Vagina (tissue), 2 donors: ENCODE data around the gene PTPN3. TPM values are rescaled to one million over a fixed set of nuclear protein-coding genes. Genes with fewer than 3 reads are reported as not detected.

Experiments
- DNase-seq, 2 donors: peaks; one replicate each; pipeline ENCODE4 v3.0.0-alpha.2; 2017; ENCODE audit errors: extremely low spot score in 2 of 2
- H3K27ac ChIP-seq: fragments of 200-600 bp; sonication (generic); one replicate; pipeline ENCODE4 v1.5.1; 2019
- H3K27me3 ChIP-seq: fragments of 200-600 bp; sonication (generic); one replicate; pipeline ENCODE4 v1.5.1; 2019
- H3K36me3 ChIP-seq, 2 donors: fragments of 200-600 bp; sonication (generic); one replicate each; pipeline ENCODE4 v1.5.1; 2017 to 2019
- H3K4me1 ChIP-seq: fragments of 200-600 bp; sonication (generic); one replicate; pipeline ENCODE4 v1.5.1; 2019
- H3K4me3 ChIP-seq, 2 donors: fragments of 200-600 bp; sonication (generic); 1 replicate in 1 of 2; 2 replicates in 1 of 2; pipeline ENCODE4 v1.5.1; 2016 to 2019
- H3K9me3 ChIP-seq: fragments of 200-600 bp; sonication (generic); one replicate; pipeline ENCODE4 v1.5.1; 2019
- POLR2A ChIP-seq, 2 donors: fragments of 450-650 bp; IDR thresholded peaks; one replicate each; pipeline ENCODE4 v1.6.1; 2017; ENCODE audit warnings: antibody characterized with exemption in 2 of 2, mild to moderate bottlenecking in 2 of 2, moderate library complexity in 2 of 2
- POLR2AphosphoS5 ChIP-seq, 2 donors: sonication (generic); formaldehyde crosslinking; IDR thresholded peaks; one replicate each; pipeline ENCODE4 v1.9.0; 2017; ENCODE audit warnings: antibody characterized with exemption in 2 of 2, mild to moderate bottlenecking in 2 of 2, low read depth in 1 of 2; ENCODE audit not compliant: insufficient read depth in 1 of 2
- intact Hi-C: fragments of 100-400 bp; cut with DNase I; formaldehyde crosslinking; loops from one replicate; pipeline ENCODE4 v1.15.1; 2023
- total RNA-seq: library from RNA; depleted of rRNA; stranded (reverse); fragments of >200 nt; gene quantifications from one replicate; pipeline ENCODE4 v1.2.3, GENCODE V29; 2016
- TF ChIP-seq, protein P1 (sequence below), 3 experiments: fragments of 450-650 bp in 2 of 3; fragments of 200-600 bp in 1 of 3; sonication (generic) in 1 of 3; IDR thresholded peaks; one replicate each; pipeline ENCODE4 v1.5.1; 2017 to 2019; ENCODE audit warnings: antibody characterized with exemption in 3 of 3, mild to moderate bottlenecking in 2 of 3, moderate library complexity in 2 of 3

PTPN3 gene
- total RNA-seq, 1 donor from 2014 or later: 15.5 TPM

DNA sequence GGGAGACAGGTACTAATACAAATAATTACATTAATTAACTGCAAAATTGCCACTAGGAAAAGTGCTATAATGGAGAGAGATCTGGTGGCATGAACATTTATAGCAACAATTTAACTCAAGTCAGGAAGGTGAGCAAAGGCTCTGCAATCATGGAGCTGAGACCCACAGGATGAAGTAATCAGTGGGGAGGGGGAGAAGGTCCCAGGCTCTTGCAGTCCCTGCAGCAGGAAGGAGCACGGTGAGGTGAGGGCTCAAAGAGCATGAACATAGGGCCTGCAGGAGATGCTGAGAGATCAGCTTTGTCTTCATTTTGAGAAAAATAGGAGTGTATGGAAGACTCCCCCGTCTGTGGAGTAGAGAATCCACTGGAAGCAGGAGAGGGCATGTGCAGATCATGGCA is 6.5 kb downstream of the PTPN3 start:
- intact Hi-C loops: no loop called here
- no peak for DNase-seq
- Histone ChIP-seq H3K9me3 (no peaks in the 10 kb centered on the region), H3K4me3 (no peak overlapping the region), H3K36me3 (no peaks in the 10 kb centered on the region), H3K27ac (no peak overlapping the region), H3K4me1 (no peaks in the 10 kb centered on the region), H3K27me3 (no peaks in the 10 kb centered on the region)
- TF ChIP-seq POLR2A (IDR thresholded peaks at IDR 0.05): no peak
- TF ChIP-seq POLR2AphosphoS5 (IDR thresholded peaks at IDR 0.05; ENCODE audit: insufficient read depth in 1 of 2, low read depth in 1 of 2): no peak
- TF ChIP-seq, protein P1, sequence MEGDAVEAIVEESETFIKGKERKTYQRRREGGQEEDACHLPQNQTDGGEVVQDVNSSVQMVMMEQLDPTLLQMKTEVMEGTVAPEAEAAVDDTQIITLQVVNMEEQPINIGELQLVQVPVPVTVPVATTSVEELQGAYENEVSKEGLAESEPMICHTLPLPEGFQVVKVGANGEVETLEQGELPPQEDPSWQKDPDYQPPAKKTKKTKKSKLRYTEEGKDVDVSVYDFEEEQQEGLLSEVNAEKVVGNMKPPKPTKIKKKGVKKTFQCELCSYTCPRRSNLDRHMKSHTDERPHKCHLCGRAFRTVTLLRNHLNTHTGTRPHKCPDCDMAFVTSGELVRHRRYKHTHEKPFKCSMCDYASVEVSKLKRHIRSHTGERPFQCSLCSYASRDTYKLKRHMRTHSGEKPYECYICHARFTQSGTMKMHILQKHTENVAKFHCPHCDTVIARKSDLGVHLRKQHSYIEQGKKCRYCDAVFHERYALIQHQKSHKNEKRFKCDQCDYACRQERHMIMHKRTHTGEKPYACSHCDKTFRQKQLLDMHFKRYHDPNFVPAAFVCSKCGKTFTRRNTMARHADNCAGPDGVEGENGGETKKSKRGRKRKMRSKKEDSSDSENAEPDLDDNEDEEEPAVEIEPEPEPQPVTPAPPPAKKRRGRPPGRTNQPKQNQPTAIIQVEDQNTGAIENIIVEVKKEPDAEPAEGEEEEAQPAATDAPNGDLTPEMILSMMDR (IDR thresholded peaks at IDR 0.05): no peak

- H3K4me3 ChIP-seq: no peak overlapping the region
- H3K27me3 ChIP-seq: no peaks in the 10 kb centered on the region
- no peaks in the 10 kb centered on the region for H3K9me3 ChIP-seq
- DNase-seq: no peak
- no peaks in the 10 kb centered on the region for H3K4me1 ChIP-seq
- intact Hi-C loops: no loop called here
- TF ChIP-seq POLR2AphosphoS5 (IDR thresholded peaks at IDR 0.05; ENCODE audit: insufficient read depth in 1 of 2, low read depth in 1 of 2): no peak
- TF ChIP-seq POLR2A (IDR thresholded peaks at IDR 0.05): no peak
- TF ChIP-seq, protein P1 (IDR thresholded peaks at IDR 0.05): no peak
- H3K27ac ChIP-seq: no peak overlapping the region
- no peaks in the 10 kb centered on the region for H3K36me3 ChIP-seq
These were observed 9.2 kb downstream of the PTPN3 start for GRCh38 chr9:109488791-109489492.

DNA sequence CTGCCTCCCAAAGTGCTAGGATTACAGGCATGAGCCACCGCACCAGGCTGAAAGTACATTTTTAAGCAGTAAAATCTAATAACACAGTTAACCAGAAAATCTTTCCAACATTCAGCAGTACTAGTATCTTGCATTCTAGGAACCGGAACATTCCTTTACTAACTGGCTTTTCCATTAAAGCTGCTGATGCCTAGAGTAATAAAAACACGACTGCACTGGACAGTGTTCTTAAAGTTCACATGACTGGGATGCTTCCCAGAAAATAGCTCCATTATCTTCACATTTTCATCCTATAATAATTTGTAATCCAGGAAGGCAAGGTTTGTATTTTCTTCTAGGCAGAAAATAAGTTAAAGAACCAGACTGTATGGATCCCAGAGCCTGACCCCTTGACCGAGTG is 9.8 kb downstream of the PTPN3 start:
- intact Hi-C loops: no loop called here
- no peak overlapping the region for H3K27ac ChIP-seq
- no peaks in the 10 kb centered on the region for H3K4me1 ChIP-seq

GRCh38 chr9:109487247-109487646 is 10.9 kb downstream of the PTPN3 start:
- Histone ChIP-seq H3K4me3 (no peak overlapping the region), H3K27ac (no peak overlapping the region), H3K36me3 (no peaks in the 10 kb centered on the region), H3K27me3 (no peaks in the 10 kb centered on the region), H3K9me3 (no peaks in the 10 kb centered on the region), H3K4me1 (no peaks in the 10 kb centered on the region)
- TF ChIP-seq POLR2A (IDR thresholded peaks at IDR 0.05) (no peak), POLR2AphosphoS5 (IDR thresholded peaks at IDR 0.05; ENCODE audit: insufficient read depth in 1 of 2, low read depth in 1 of 2) (no peak)
- TF ChIP-seq, protein P1 (IDR thresholded peaks at IDR 0.05): no peak
- intact Hi-C loops: no loop called here
- DNase-seq: no peak

More for the DNA sequence above, 9.8 kb downstream of the PTPN3 start:
- no peak for DNase-seq
- Histone ChIP-seq H3K9me3 (no peaks in the 10 kb centered on the region), H3K27me3 (no peaks in the 10 kb centered on the region), H3K36me3 (no peaks in the 10 kb centered on the region), H3K4me3 (no peak overlapping the region)
- TF ChIP-seq POLR2A (IDR thresholded peaks at IDR 0.05) (no peak), POLR2AphosphoS5 (IDR thresholded peaks at IDR 0.05; ENCODE audit: insufficient read depth in 1 of 2, low read depth in 1 of 2) (no peak)
- TF ChIP-seq, protein P1 (IDR thresholded peaks at IDR 0.05): no peak

DNA sequence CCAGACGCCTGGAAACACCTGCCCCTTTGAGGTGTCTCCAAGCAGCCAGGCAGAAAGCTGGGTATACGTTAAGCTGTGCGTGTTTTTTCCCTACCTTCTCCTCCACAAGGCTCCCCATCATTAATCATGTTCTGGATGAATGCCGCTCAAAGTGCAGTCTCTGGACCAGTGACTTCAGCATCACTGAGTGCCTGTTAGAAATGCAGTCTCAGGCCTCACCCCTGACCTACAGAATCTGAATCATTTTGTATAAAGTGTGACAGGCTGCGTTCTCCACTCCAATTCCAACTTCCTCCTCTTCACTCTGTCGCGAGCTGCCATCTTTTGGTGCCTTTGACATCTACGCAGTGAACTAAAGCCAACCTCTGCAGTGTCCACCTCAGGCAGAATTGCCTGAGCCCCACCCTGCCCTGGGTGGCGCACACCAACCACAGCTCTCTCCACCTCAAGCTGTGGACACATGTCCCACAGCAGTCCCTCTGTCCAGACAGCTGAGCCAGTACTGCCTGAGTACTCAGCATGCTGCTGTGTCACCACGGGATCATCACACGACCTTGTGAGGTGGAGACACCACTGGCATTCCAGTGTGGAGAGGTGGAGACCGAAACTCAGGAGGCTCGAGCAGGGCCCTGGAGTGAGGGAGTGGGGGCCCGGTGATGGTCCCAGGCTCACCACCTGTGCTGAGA is 14.2 kb downstream of the PTPN3 start:
- intact Hi-C loops: no loop called here
- TF ChIP-seq POLR2AphosphoS5 (IDR thresholded peaks at IDR 0.05; ENCODE audit: insufficient read depth in 1 of 2, low read depth in 1 of 2) (no peak), POLR2A (IDR thresholded peaks at IDR 0.05) (no peak)
- TF ChIP-seq, protein P1 (IDR thresholded peaks at IDR 0.05): no peak
- peak in 1 of 2 donors; percentile 65 for DNase-seq

More for the DNA sequence above, 14.2 kb downstream of the PTPN3 start:
- H3K27ac ChIP-seq: no peak overlapping the region
- H3K4me1 ChIP-seq: no peaks in the 10 kb centered on the region
- no peaks in the 10 kb centered on the region for H3K36me3 ChIP-seq
- H3K4me3 ChIP-seq: no peak overlapping the region
- H3K9me3 ChIP-seq: no peaks in the 10 kb centered on the region
- no peaks in the 10 kb centered on the region for H3K27me3 ChIP-seq
